ENCODE results near the gene ACAA2.

ACAA2 gene, protein sequence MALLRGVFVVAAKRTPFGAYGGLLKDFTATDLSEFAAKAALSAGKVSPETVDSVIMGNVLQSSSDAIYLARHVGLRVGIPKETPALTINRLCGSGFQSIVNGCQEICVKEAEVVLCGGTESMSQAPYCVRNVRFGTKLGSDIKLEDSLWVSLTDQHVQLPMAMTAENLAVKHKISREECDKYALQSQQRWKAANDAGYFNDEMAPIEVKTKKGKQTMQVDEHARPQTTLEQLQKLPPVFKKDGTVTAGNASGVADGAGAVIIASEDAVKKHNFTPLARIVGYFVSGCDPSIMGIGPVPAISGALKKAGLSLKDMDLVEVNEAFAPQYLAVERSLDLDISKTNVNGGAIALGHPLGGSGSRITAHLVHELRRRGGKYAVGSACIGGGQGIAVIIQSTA

GRCh38 chr18:49813319-49814146 is at the start of gene ACAA2:
ACAA2 (minus strand) TSS chr18:49813533; CDS start chr18:49813484, 49 bp downstream.
- DNase-seq (ENCODE audit: low spot score): peak; percentile 84

DNA sequence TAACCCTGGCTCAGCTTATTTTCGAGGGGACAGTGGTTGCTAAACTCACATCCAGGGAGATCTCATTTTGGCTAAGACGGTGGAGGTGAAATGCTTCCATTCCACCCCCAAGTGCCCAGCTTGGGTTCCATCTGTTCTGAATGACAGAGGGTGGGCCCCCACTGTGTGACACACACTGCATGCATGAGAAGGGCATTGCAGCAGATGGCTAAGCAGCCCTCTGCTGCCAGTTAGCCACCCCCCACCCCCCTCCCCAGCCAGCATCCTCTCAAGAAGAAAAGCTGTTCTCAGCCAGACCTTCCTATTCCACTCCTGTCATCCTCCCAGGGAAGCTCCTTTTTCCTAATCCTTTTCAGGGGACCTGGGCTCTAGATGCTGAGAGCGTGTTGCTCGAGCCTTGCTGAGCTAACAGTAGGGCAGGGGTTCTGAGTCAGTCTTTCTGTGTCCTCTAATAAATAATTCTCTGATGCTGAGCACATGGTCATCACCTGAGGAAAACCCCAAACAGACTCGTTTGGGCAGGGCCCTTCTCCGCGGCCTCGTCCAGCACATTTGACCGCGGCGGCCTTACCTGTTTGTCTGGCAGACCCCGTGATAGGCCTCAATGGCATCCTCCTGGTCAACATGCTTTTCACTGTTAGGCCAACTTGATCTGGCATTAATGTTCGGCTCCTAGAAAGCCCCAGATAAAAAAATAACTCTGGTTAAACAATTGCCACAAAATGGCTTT is 49.5 kb upstream of the ACAA2 start:
- no peak for DNase-seq (ENCODE audit: low spot score)

GRCh38 chr18:49861659-49862058 is 48.3 kb upstream of the ACAA2 start:
- no peak for DNase-seq (ENCODE audit: low spot score)

GRCh38 chr18:49859725-49860124 is 46.4 kb upstream of the ACAA2 start:
- DNase-seq (ENCODE audit: low spot score): no peak

DNA sequence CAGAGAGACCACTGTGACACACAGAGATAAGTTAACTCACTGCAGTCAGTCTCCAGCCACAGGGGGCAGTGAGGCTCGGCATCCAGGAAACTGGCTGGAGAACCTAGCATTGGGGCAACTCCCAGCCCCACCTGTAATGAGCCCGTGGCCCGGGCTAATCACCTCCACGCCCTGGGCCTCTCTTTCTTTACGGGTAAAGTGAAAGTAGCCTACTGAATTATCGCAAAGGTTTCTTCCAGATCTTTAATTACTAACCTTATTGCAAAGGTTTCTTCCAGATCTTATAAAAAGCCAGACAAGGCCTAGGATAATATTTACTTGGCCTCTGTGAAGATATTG is 45.7 kb upstream of the ACAA2 start:
- no peak for DNase-seq (ENCODE audit: low spot score)

DNA sequence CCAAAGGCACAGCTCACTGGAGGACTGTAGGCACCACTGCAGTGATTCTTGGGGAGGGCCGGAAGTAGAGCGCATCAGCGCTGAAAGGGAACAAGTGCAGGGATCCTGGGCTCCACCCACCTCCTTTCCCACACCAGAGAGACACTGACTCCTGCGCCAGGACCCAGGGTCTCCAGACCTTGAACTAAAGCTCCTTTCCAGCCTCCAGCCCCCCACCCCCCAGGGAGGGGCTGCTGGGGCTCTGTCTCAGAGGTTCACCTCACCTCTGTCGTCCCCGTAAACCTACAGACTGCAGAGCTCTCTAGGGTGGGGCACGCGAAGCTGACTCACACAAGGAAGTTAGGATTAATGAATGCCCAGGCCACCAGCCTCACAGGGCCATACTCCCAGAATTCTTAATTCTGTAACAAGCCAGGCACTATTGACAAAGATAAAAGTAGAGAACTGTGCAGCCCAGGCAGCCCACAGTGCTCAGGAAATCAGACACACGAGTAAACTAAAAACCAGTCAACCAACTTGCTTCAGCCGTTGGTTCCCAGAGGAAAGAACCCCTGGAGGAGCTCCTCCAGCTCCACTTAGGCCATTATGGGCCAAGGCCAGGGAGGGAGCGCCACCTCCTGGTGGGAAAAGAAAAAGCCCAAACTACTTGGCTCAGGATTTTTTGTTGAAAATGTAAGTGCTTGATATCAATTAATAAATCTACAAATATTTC is 45.1 kb upstream of the ACAA2 start:
- peak; percentile 31 for DNase-seq (ENCODE audit: low spot score)

DNA sequence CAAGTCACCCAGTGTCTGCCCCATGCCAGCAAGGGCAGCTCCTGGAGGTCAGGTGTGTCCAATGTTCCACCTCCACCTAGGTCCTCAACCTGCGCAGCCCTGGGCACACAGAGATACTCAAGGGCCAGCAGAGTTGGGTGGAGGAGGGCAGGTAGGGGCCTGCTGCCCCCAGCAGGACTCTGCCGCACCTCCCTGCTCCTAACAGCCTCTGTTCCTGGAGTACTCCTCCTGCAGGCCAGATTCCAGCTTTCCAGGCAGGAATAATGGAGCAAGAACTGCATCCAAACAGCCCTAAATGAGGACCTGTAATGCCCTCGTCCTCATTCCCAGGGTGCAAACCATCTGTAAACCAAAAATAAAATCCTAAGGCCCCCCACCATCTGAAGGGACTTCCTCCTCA is 44.4 kb upstream of the ACAA2 start:
- DNase-seq (ENCODE audit: low spot score): no peak

DNA sequence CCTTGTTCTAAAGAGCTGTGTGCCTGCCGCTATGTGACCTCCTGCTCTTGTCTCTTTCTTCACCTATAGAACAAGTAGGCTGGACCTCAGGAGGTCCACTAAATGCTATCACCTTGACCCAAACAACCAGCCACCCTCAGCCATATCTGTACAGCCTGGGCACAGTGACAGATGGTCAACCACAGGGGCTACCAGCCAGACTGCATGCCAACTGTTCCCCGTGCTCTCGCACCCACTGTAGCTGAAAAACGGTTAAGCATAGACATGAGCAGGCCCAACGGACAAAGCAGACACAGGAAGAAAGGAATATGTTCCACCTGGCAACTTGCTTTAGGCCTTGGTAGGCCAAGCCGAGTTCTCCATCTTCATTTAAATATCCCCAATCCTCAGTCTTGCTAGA is 43.2 kb upstream of the ACAA2 start:
- DNase-seq (ENCODE audit: low spot score): no peak

- DNase-seq (ENCODE audit: low spot score): no peak
These were observed 42.5 kb upstream of the ACAA2 start for GRCh38 chr18:49855711-49856415.

- no peak for DNase-seq (ENCODE audit: low spot score)
These were observed 41.3 kb upstream of the ACAA2 start for GRCh38 chr18:49854681-49855080.

- DNase-seq (ENCODE audit: low spot score): no peak
These were observed 40.1 kb upstream of the ACAA2 start for GRCh38 chr18:49853436-49853835.

- DNase-seq (ENCODE audit: low spot score): no peak
These were observed 39.7 kb upstream of the ACAA2 start for GRCh38 chr18:49853011-49853410.

GRCh38 chr18:49851624-49852023 is 38.3 kb upstream of the ACAA2 start:
- DNase-seq (ENCODE audit: low spot score): no peak

DNA sequence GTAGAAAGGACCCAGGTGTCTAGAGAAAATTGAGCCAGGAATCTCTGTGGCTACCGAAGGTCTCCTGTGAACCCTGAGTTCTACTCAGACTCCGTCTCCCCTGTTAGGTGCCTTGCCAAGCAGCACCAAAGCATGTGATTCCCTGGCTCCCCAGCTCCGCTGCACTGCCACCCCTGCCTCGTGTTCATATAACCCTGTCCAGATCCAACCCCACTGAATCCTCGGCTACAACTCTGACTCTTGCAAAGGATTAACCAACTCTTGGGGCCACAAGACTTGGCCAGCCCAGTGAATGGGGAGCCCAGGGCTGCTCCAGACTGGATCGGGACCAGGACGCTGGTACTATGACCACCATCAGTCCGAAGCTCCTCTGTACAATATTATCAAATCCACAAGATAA is 37.3 kb upstream of the ACAA2 start:
- no peak for DNase-seq (ENCODE audit: low spot score)

- no peak for DNase-seq (ENCODE audit: low spot score)
These were observed 36.2 kb upstream of the ACAA2 start for GRCh38 chr18:49849331-49850217.

GRCh38 chr18:49848115-49848514 is 34.8 kb upstream of the ACAA2 start:
- DNase-seq (ENCODE audit: low spot score): no peak

GRCh38 chr18:49847524-49847923 is 34.2 kb upstream of the ACAA2 start:
- DNase-seq (ENCODE audit: low spot score): no peak

GRCh38 chr18:49846718-49847470 is 33.6 kb upstream of the ACAA2 start:
- DNase-seq (ENCODE audit: low spot score): no peak

- DNase-seq (ENCODE audit: low spot score): no peak
These were observed 33.0 kb upstream of the ACAA2 start for GRCh38 chr18:49846361-49846662.

Data from putamen (tissue), 1 donor.